Measurements from ENCODE around the gene CNTFR.

DNA sequence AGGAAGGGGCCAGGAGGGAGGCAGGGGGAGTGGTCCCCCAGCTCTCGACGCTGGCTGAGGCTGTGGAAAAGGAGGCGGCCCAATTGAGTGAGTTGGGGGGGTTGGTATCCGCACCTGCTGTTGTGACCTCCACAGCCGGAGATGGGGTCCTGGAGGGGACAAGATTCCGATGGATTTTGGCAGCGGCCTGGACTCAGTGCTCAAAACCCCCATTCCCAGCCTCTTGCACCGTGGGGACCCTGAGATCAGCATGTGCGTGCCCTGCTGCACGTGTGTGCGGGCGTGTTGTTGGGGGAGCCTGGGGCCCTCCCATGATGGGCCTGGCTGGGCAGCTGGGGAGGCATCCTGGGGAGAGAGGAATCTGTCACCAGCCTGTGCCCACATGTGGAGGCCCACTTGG lies 15.0 kb downstream of the CNTFR start:
- TF ChIP-seq, protein P1, sequence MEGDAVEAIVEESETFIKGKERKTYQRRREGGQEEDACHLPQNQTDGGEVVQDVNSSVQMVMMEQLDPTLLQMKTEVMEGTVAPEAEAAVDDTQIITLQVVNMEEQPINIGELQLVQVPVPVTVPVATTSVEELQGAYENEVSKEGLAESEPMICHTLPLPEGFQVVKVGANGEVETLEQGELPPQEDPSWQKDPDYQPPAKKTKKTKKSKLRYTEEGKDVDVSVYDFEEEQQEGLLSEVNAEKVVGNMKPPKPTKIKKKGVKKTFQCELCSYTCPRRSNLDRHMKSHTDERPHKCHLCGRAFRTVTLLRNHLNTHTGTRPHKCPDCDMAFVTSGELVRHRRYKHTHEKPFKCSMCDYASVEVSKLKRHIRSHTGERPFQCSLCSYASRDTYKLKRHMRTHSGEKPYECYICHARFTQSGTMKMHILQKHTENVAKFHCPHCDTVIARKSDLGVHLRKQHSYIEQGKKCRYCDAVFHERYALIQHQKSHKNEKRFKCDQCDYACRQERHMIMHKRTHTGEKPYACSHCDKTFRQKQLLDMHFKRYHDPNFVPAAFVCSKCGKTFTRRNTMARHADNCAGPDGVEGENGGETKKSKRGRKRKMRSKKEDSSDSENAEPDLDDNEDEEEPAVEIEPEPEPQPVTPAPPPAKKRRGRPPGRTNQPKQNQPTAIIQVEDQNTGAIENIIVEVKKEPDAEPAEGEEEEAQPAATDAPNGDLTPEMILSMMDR (IDR thresholded peaks at IDR 0.05; ENCODE audit: insufficient read depth, low read length) = no peak
- no peak for TF ChIP-seq SPI1 (IDR thresholded peaks at IDR 0.05; ENCODE audit: borderline replicate concordance, low read depth)
